ENCODE data around the gene LRRC18.

GRCh38 chr10:48943096-48943495, 3.5 kb upstream of the LRRC18 start:
- TF ChIP-seq KLF6 (CRISPR knock-in tag; IDR thresholded peaks at IDR 0.05; ENCODE audit: borderline replicate concordance) = no peak
- TF ChIP-seq ZFP30 (CRISPR knock-in tag; IDR thresholded peaks at IDR 0.05; ENCODE audit: borderline replicate concordance) = no peak
- TF ChIP-seq FIP1L1 (IDR thresholded peaks at IDR 0.05; ENCODE audit: low read depth, low read length, poor library complexity, severe bottlenecking) = no peak
- no peak for TF ChIP-seq MTA3 (IDR thresholded peaks at IDR 0.05; ENCODE audit: borderline replicate concordance)
- no peak for TF ChIP-seq ZC3H4 (CRISPR knock-in tag; IDR thresholded peaks at IDR 0.05; ENCODE audit: borderline replicate concordance)
- TF ChIP-seq EZH2 (IDR thresholded peaks at IDR 0.05; ENCODE audit: borderline replicate concordance, low read depth, low read length) = no peak
- no peak for TF ChIP-seq ZFX (CRISPR knock-in tag; IDR thresholded peaks at IDR 0.05)
- no peak for TF ChIP-seq ATF3 (IDR thresholded peaks at IDR 0.05)
- TF ChIP-seq ATF3 (CRISPR knock-in tag; conservative IDR thresholded peaks at IDR 0.05) = no peak

Data from K562 (cell line).